HG02623 (cell line): ENCODE results near the gene SMIM5.

ENCODE experiments used
- ATAC-seq: cut with Tn5 transposase; IDR thresholded peaks from one replicate; pipeline ENCODE4 v1.9.1; 2021; ENCODE audit warnings: moderate library complexity; ENCODE audit not compliant: unreplicated experiment

Gene SMIM5

DNA sequence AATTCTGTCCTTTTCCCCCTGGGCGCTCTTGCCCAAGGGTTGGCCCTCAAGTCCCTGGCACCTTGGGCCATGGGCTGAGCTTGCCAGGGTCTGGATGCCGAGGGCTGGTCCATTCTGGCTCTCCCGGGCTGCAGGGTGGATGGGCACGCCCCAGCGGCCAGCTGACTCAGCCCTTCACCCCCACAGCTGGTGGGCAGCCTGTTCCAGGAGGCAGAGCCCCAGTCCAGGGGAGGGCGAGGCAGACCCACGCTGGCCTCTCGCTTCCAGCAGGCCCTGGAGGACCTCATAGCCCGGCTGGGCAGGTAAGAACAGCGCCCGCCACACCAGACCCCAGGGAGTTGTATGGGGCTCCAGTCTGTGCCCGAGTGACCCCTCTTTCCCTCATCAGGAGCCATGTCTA, 30.6 kb upstream of the SMIM5 start:
- ATAC-seq = no peak

DNA sequence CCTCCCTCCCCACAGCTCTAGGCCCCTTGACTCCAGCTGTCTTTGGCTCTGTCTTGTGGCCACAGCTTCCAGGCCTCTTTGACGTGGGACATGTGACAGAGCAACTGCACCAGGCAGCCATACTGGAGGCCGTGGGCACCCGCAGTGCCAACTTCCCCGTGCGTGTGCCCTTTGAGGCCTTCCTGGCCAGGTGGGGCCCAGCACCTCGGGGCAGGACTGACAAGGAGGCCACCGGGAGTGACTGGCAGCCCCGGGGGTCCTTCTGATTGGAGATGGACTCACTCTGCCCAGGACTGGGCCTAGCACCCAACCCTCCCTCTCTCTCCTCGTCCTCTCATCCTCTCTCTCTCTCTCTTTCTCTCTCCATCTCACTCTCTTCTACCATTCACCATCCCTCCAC, 30.1 kb upstream of the SMIM5 start:
- ATAC-seq = no peak

- no peak for ATAC-seq
Measured at GRCh38 chr17:75604034-75604695, 29.1 kb upstream of the SMIM5 start.

- no peak for ATAC-seq
Measured at GRCh38 chr17:75605790-75606189, 27.4 kb upstream of the SMIM5 start.

DNA sequence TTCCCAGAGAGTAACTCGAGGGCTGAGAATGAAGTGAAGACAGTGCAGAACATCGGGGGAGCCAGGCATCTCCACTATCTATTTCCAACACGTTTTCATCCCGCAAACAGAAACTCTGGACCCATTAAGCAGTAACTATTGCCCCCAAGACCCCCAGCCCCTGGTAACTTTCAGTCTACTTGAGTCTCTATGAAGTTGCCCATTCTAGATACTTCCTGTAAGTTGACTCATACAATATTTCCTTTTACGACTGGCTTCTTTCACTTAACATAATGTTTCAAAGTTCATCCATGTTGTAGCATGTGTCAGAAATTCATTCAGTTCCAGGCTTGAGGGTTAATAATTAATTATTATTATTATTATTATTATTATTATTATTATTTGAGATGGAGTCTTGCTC, 26.1 kb upstream of the SMIM5 start:
- no peak for ATAC-seq

GRCh38 chr17:75610103-75610984, 22.9 kb upstream of the SMIM5 start:
- no peak for ATAC-seq

- ATAC-seq = no peak
Measured at GRCh38 chr17:75611851-75612429, 21.3 kb upstream of the SMIM5 start.

DNA sequence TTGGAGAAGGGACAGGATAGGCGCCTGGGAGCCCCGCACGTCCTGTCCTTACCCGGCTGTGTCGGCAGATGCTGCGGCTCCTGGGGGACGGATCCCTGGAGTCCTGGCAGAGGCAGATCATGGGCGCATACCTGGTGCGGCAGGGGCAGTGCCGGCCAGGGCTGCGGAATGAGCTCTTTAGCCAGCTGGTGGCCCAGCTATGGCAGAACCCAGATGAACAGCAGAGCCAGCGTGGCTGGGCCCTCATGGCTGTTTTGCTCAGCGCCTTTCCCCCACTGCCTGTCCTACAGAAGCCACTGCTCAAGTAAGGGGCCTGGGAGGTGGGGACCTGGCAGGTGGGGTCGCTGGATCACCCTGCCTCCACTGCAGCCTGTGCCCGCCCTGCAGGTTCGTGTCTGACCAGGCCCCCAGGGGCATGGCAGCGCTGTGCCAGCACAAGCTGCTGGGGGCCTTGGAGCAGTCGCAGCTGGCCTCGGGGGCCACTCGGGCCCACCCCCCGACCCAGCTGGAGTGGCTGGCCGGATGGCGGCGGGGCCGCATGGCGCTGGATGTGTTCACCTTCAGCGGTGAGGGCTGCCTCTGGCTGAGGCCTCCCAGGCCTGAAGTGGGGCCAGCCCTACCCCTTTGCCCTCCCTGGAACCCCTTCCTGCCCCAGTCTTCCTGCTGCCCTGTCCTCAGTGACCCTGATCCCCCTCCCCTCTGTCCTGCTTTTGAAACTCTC, 20.2 kb upstream of the SMIM5 start:
- ATAC-seq = no peak

GRCh38 chr17:75614006-75614405, 19.2 kb upstream of the SMIM5 start:
- ATAC-seq = no peak

DNA sequence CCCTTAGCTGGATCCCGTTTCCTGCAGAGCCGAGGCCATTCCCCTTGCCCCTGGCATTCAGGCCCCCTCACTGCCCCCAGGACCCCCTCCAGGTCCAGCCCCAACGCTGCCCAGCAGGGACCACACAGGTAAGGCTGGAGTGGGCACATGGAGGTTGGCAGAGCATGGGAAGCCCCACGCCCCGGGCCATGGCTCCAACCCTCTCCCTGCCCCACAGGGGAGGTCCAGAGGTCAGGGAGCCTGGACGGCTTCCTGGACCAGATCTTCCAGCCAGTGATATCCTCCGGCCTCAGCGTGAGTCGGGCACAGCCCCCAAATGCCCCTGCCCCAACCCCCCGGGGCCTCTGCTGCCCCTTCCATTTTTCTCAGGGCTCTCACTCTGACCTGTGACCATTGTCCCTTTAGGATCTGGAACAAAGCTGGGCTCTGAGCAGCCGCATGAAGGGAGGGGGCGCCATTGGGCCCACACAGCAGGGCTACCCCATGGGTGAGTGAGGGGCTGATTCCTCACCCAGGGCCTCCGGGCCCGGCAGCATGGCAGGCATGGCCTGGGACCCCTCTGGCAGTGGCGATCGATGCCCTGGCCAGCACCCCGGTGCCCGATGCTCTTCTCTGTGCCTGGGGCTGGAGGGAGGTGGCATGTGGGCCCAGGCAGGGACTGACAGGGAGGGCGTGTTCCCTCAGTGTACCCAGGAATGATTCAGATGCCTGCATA, 18.5 kb upstream of the SMIM5 start:
- no peak for ATAC-seq

DNA sequence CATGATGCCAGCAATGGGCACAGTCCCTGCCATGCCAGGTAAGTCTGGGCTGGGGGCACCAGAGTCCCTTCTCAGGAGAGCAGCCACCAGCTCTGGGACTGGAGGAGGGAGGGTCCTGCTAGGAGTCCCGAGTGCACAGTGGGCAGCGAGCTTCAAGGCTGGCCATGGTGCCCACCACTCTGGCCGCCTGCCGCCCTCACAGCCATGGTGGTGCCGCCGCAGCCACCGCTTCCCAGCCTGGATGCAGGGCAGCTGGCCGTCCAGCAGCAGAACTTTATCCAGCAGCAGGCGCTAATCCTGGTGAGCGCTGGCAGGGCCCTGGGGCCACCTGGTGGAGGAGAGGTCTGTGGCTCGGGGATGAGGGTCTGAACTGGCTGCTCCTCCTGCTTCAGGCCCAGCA, 17.9 kb upstream of the SMIM5 start:
- ATAC-seq = no peak

- ATAC-seq = no peak
Measured at GRCh38 chr17:75616521-75617122, 16.6 kb upstream of the SMIM5 start.

DNA sequence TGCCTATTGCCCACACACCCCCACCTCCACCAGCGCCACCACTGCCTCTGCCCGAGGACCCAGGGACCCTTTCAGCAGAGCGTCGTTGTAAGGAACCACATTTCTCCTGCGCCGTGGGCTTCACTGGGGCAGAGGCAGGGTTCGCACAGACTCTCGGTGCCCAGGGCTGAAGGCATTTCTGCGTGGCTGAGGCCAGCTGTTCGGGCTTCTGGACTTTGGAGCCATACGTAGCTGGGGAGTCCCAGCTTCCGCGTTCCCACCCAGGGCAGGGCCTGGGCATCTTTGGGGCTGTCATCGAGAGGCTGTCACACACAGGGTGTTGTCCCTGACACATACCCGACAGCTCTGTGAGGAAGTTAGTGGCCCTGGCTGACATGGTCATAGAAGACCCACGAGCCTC, 16.0 kb upstream of the SMIM5 start:
- no peak for ATAC-seq

- no peak for ATAC-seq
Measured at GRCh38 chr17:75617675-75618074, 15.6 kb upstream of the SMIM5 start.

GRCh38 chr17:75619506-75620431, 13.5 kb upstream of the SMIM5 start:
- ATAC-seq = no peak

GRCh38 chr17:75621489-75621888, 11.7 kb upstream of the SMIM5 start:
- ATAC-seq = no peak

DNA sequence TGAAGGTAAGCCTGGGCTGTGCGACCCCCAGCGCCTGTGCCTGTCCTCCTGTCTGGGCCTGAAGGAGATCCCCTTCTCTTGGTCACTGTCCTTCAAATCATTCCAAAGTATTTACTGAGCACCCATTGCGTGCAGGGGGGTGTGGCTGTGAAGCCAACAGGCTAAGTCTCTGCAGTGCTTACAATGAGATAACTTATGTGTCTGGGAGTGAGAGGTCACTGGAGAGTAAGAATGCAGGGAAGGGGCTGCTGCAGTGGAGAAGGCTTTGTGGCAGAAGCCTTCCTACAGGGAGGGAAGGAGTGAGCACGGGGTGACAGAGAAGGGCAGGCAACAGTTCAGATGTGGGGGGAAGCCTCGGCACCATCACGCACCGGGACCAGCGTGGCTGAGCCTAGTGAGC, 11.2 kb upstream of the SMIM5 start:
- ATAC-seq = no peak

DNA sequence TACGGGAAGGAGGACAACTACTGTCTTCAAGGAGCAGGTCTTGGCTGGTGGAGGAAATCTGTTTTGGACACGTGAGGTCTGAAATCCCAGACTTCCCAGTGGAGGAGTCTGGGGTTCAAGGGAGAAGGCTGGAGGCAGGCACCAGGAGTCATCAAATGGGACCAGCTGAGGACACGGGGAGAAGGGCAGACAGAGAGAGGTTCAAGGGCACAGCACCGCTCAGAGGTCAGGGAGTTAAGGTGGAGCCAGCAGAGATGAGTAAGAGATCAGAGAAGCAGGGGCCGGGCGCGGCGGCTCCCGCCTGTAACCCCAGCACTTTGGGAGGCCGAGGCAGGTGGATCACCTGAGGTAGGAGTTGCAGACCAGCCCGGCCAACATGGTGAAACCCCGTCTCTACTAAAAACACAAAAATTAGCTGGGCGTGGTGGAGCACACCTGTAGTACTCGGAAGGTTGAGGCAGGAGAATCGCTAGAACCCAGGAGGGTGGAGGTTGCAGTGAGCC, 10.4 kb upstream of the SMIM5 start:
- no peak for ATAC-seq

DNA sequence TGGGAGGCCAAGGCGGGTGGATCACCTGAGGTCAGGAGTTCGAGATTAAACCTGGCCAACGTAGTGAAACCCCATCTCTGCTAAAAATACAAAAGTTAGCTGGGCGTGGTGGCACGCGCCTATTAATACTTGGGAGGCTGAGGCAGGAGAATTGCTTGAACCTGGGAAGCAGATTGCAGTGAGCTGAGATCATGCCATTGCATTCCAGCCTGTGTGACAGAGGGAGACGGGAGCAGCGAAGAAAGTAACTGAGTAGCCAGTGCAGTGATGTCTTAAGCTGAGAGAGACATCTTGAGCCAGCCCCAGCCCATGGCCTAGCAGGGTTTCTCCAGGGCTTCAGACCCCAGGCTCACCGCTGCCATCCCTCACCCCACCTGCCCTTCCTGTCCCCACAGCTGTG, 9.8 kb upstream of the SMIM5 start:
- ATAC-seq = no peak
